SK-N-SH treated with all-trans-retinoic acid at 6 μM for 48 hours (cell line): ENCODE measurements around the gene PGM1.

Source experiments
- ATAC-seq: fragments of 200-7000 bp; cut with Tn5 transposase; 3 replicates; pipeline ENCODE4 v1.9.1; 2020; ENCODE audit warnings: mild to moderate bottlenecking, moderate library complexity
- ARNTL ChIP-seq: fragments of 450-650 bp; formaldehyde crosslinking; IDR thresholded peaks from 2 replicates; pipeline ENCODE4 v1.5.0; 2020; ENCODE audit warnings: low read depth, mild to moderate bottlenecking, moderate library complexity, borderline replicate concordance
- CSDC2 ChIP-seq: fragments of 250-450 bp; sonication (Bioruptor Pico); IDR thresholded peaks from 2 replicates; pipeline ENCODE4 v1.5.0; 2020; ENCODE audit warnings: mild to moderate bottlenecking, moderate library complexity
- ESRRG ChIP-seq: fragments of 250-450 bp; sonication (Bioruptor Pico); IDR thresholded peaks from 2 replicates; pipeline ENCODE4 v1.6.1; 2021; ENCODE audit warnings: mild to moderate bottlenecking
- ISL1 ChIP-seq: fragments of 250-450 bp; sonication (Bioruptor Pico); IDR thresholded peaks from 2 replicates; pipeline ENCODE4 v2.1.2; 2022; ENCODE audit warnings: mild to moderate bottlenecking, moderate library complexity
- OSR1 ChIP-seq: fragments of 250-450 bp; sonication (Bioruptor Pico); IDR thresholded peaks from 2 replicates; pipeline ENCODE4 v1.8.0; 2022; ENCODE audit warnings: moderate library complexity, mild to moderate bottlenecking, inconsistent platforms
- PPARA ChIP-seq: fragments of 250-450 bp; sonication (Bioruptor Pico); IDR thresholded peaks from 2 replicates; pipeline ENCODE4 v1.5.0; 2020; ENCODE audit warnings: mild to moderate bottlenecking, borderline replicate concordance
- RARB ChIP-seq: fragments of 250-450 bp; sonication (Bioruptor Pico); IDR thresholded peaks from 2 replicates; pipeline ENCODE4 v1.8.0; 2021; ENCODE audit warnings: mild to moderate bottlenecking, moderate library complexity
- SNAI2 ChIP-seq: fragments of 250-450 bp; sonication (Bioruptor Pico); IDR thresholded peaks from 2 replicates; pipeline ENCODE4 v1.5.0; 2020; ENCODE audit warnings: mild to moderate bottlenecking, moderate library complexity
- TCF4 ChIP-seq: fragments of 250-450 bp; sonication (Bioruptor Pico); IDR thresholded peaks from 2 replicates; pipeline ENCODE4 v1.8.0; 2021; ENCODE audit warnings: mild to moderate bottlenecking, moderate library complexity, borderline replicate concordance
- TOX ChIP-seq: fragments of 250-450 bp; sonication (Bioruptor Pico); IDR thresholded peaks from 2 replicates; pipeline ENCODE4 v1.8.0; 2021; ENCODE audit warnings: mild to moderate bottlenecking, moderate library complexity, borderline replicate concordance
- ZC3H10 ChIP-seq: fragments of 250-450 bp; sonication (Bioruptor Pico); IDR thresholded peaks from 2 replicates; pipeline ENCODE4 v1.5.1; 2021; ENCODE audit warnings: mild to moderate bottlenecking, moderate library complexity
- ZFP3 ChIP-seq: fragments of 250-450 bp; sonication (Bioruptor Pico); IDR thresholded peaks from 2 replicates; pipeline ENCODE4 v1.5.0; 2020; ENCODE audit warnings: mild to moderate bottlenecking, moderate library complexity
- ZFP30 ChIP-seq: fragments of 450-650 bp; formaldehyde crosslinking; IDR thresholded peaks from 2 replicates; pipeline ENCODE4 v1.5.0; 2022; ENCODE audit warnings: mild to moderate bottlenecking, moderate library complexity
- ZNF565 ChIP-seq: fragments of 450-650 bp; formaldehyde crosslinking; conservative IDR thresholded peaks from 2 replicates; pipeline ENCODE4 v1.5.0; 2020; ENCODE audit warnings: low read depth, mild to moderate bottlenecking, moderate library complexity
- ZNF8 ChIP-seq: fragments of 450-650 bp; formaldehyde crosslinking; IDR thresholded peaks from 2 replicates; pipeline ENCODE4 v1.5.0; 2020; ENCODE audit warnings: mild to moderate bottlenecking, moderate library complexity
- TF ChIP-seq, protein P1 (sequence below): fragments of 250-450 bp; sonication (Bioruptor Pico); IDR thresholded peaks from 2 replicates; pipeline ENCODE4 v1.5.1; 2021; ENCODE audit warnings: mild to moderate bottlenecking, moderate library complexity
- TF ChIP-seq, protein P2 (sequence below): fragments of 250-450 bp; sonication (Bioruptor Pico); IDR thresholded peaks from 2 replicates; pipeline ENCODE4 v1.5.1; 2020; ENCODE audit warnings: low read depth, mild to moderate bottlenecking, moderate library complexity
- TF ChIP-seq, protein P3 (sequence below): fragments of 250-450 bp; sonication (Bioruptor Pico); IDR thresholded peaks from 2 replicates; pipeline ENCODE4 v1.8.0; 2020; ENCODE audit warnings: mild to moderate bottlenecking, moderate library complexity, borderline replicate concordance
- TF ChIP-seq, protein P4 (sequence below): fragments of 250-450 bp; sonication (Bioruptor Pico); IDR thresholded peaks from 2 replicates; pipeline ENCODE4 v1.5.0; 2020; ENCODE audit warnings: mild to moderate bottlenecking, moderate library complexity

PGM1 gene

DNA sequence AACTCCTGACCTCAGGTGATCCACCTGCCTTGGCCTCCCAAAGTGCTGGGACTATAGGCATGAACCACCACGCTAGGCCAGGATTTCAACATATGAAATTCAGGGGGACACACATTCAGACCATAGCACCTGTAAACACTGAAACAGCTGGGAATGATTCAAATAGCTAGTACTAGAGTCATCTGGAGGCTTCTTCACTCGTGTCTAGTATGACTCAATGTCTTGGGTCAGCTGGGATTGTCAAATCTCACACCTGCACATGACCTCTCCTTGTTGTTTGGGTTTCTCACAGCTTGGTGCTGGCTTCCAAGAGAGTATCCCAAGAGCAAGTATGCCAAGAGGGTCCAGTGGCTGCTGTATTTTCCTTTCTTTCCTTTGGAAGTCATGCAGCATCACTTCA, 75.1 kb downstream of the PGM1 start:
- TF ChIP-seq, protein P1, sequence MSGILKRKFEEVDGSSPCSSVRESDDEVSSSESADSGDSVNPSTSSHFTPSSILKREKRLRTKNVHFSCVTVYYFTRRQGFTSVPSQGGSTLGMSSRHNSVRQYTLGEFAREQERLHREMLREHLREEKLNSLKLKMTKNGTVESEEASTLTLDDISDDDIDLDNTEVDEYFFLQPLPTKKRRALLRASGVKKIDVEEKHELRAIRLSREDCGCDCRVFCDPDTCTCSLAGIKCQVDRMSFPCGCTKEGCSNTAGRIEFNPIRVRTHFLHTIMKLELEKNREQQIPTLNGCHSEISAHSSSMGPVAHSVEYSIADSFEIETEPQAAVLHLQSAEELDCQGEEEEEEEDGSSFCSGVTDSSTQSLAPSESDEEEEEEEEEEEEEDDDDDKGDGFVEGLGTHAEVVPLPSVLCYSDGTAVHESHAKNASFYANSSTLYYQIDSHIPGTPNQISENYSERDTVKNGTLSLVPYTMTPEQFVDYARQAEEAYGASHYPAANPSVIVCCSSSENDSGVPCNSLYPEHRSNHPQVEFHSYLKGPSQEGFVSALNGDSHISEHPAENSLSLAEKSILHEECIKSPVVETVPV: no peak
- TF ChIP-seq ZFP3 (CRISPR knock-in tag): no peak
- TF ChIP-seq CSDC2 (CRISPR knock-in tag): no peak
- TF ChIP-seq ZFP30 (CRISPR knock-in tag): no peak
- no peak for TF ChIP-seq TOX (CRISPR knock-in tag)
- TF ChIP-seq OSR1 (CRISPR knock-in tag): no peak
- TF ChIP-seq, protein P2, sequence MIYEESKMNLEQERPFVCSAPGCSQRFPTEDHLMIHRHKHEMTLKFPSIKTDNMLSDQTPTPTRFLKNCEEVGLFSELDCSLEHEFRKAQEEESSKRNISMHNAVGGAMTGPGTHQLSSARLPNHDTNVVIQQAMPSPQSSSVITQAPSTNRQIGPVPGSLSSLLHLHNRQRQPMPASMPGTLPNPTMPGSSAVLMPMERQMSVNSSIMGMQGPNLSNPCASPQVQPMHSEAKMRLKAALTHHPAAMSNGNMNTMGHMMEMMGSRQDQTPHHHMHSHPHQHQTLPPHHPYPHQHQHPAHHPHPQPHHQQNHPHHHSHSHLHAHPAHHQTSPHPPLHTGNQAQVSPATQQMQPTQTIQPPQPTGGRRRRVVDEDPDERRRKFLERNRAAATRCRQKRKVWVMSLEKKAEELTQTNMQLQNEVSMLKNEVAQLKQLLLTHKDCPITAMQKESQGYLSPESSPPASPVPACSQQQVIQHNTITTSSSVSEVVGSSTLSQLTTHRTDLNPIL: no peak
- no peak for TF ChIP-seq PPARA (CRISPR knock-in tag)
- TF ChIP-seq ISL1: no peak
- TF ChIP-seq, protein P3, sequence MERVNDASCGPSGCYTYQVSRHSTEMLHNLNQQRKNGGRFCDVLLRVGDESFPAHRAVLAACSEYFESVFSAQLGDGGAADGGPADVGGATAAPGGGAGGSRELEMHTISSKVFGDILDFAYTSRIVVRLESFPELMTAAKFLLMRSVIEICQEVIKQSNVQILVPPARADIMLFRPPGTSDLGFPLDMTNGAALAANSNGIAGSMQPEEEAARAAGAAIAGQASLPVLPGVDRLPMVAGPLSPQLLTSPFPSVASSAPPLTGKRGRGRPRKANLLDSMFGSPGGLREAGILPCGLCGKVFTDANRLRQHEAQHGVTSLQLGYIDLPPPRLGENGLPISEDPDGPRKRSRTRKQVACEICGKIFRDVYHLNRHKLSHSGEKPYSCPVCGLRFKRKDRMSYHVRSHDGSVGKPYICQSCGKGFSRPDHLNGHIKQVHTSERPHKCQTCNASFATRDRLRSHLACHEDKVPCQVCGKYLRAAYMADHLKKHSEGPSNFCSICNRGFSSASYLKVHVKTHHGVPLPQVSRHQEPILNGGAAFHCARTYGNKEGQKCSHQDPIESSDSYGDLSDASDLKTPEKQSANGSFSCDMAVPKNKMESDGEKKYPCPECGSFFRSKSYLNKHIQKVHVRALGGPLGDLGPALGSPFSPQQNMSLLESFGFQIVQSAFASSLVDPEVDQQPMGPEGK (CRISPR knock-in tag): no peak
- no peak for ATAC-seq

DNA sequence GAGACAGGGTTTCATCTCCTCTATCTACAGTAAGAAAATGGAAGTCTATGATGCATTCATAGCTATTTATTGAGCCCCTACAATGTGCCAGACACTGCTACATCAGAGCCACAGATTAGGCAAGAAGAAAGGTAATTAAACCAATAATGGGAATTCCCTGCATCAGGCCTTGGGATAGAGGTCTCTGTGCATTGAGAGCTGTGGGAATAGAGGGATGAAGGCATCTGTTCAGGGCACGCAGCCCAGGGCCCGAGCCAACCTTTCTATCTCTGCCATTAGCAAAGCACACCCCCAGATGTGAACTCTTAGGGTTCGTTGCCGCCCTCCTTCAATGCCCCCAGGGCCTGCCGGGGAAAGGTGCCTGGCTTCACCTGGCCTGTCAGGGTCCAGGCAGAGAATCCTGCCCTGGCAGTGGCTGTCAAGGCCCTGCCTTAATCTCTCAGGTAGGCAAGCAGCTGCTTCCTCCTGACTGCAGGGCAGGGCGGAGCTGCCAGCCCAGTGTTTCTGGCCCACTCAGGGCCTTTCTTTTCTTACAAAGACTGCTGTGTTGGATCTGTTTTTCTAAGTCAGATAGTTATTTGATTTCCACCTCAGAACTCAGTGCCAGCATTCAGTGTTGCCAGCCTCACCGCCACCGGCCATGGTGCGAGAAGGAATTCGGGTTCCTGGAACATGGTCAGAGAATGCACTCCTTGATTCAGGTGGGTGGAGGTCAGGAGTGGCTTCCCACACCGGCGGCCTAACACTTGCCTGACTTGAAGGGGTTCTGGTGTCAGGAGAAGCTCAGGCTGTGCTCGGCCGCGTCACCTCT, 76.1 kb downstream of the PGM1 start:
- no peak for TF ChIP-seq CSDC2 (CRISPR knock-in tag)
- TF ChIP-seq, protein P2: no peak
- no peak for TF ChIP-seq ZNF8
- no peak for ATAC-seq

DNA sequence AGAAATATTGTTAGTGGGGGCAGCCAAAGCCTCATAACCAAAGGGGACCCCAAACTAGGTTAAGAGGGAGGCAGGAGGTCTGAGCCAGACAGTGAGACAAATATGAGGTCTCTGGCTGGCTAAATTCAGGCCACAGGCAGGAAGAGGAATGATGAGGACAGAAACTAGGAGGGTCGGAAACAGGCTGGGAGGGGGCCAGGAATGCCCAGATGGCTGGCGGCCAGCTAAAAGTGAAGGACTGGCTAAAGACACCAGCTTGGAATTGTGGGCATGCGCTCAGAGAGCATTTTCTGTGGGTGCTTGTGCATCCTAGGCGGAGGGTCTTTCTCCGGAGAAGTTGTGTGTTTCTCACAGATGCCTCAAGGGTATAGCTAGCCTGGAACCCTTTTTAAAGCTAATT, 77.0 kb downstream of the PGM1 start:
- TF ChIP-seq, protein P1: no peak
- TF ChIP-seq TCF4 (no peak), RARB (no peak), ZFP30 (CRISPR knock-in tag) (no peak), ZFP3 (CRISPR knock-in tag) (no peak)
- TF ChIP-seq, protein P3 (CRISPR knock-in tag): no peak
- no peak for ATAC-seq

DNA sequence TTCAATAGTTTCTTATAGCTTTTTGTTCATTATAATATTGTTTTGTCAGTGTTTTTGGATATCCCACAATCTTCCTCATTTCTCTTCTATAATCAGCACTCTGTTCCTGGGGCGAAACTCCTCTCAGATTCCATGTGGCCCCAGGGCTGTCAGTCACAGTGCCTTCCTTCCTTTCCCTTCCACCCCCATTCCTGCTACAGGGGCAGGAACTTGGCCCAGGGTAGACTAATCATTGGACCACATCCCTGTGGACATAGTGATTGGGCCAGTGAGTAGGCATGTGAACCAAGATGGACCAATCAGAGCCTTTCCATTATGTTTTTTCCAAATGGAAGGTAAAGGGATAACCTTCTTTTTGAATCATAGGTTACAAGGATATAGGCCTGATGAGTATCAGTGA, 78.3 kb downstream of the PGM1 start:
- no peak for ATAC-seq
- TF ChIP-seq SNAI2 (CRISPR knock-in tag) (no peak), ESRRG (no peak), ZC3H10 (CRISPR knock-in tag) (no peak), ZNF565 (CRISPR knock-in tag) (no peak), OSR1 (CRISPR knock-in tag) (no peak), ZFP30 (CRISPR knock-in tag) (no peak), CSDC2 (CRISPR knock-in tag) (no peak), ARNTL (CRISPR knock-in tag) (no peak)
- TF ChIP-seq, protein P1: no peak
- TF ChIP-seq, protein P3 (CRISPR knock-in tag): no peak
- TF ChIP-seq, protein P4, sequence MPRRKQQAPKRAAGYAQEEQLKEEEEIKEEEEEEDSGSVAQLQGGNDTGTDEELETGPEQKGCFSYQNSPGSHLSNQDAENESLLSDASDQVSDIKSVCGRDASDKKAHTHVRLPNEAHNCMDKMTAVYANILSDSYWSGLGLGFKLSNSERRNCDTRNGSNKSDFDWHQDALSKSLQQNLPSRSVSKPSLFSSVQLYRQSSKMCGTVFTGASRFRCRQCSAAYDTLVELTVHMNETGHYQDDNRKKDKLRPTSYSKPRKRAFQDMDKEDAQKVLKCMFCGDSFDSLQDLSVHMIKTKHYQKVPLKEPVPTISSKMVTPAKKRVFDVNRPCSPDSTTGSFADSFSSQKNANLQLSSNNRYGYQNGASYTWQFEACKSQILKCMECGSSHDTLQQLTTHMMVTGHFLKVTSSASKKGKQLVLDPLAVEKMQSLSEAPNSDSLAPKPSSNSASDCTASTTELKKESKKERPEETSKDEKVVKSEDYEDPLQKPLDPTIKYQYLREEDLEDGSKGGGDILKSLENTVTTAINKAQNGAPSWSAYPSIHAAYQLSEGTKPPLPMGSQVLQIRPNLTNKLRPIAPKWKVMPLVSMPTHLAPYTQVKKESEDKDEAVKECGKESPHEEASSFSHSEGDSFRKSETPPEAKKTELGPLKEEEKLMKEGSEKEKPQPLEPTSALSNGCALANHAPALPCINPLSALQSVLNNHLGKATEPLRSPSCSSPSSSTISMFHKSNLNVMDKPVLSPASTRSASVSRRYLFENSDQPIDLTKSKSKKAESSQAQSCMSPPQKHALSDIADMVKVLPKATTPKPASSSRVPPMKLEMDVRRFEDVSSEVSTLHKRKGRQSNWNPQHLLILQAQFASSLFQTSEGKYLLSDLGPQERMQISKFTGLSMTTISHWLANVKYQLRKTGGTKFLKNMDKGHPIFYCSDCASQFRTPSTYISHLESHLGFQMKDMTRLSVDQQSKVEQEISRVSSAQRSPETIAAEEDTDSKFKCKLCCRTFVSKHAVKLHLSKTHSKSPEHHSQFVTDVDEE (CRISPR knock-in tag): no peak
